HCT116 (cell line): ENCODE results near the gene SYNE1. TPM values are rescaled to one million over a fixed set of nuclear protein-coding genes. Genes with fewer than 3 reads are reported as not detected.

ENCODE experiments used
- ATAC-seq: fragments of 200-7000 bp; cut with Tn5 transposase; 2 replicates; pipeline ENCODE4 v1.9.1; 2020; ENCODE audit warnings: mild to moderate bottlenecking, moderate library complexity
- BruUV-seq: library from RNA; stranded (reverse); fragments of 400-500 nt; replicated peaks from 2 replicates; lab custom pipeline; 2021; lab: Mats Ljungman, UMichigan
- CTCF ChIA-PET: fragments of 300-600 bp; sonication (Branson Sonifier 250); formaldehyde crosslinking; loops from one replicate; lab custom pipeline; 2021; ENCODE audit warnings: antibody characterized with exemption; lab: Charles Lee
- POLR2A ChIA-PET: fragments of 300-600, 350-600 bp; sonication (Branson Sonifier 250); formaldehyde crosslinking; loops from one replicate; lab custom pipeline; 2021; ENCODE audit warnings: antibody characterized with exemption; lab: Charles Lee
- RAD21 ChIA-PET, 2 experiments: fragments of 300-600 bp; sonication (Branson Sonifier 250); formaldehyde crosslinking; loops; one replicate each; lab custom pipeline; 2023; ENCODE audit warnings: low total read pairs in 2 of 2; ENCODE audit not compliant: uncharacterized antibody in 2 of 2, unreplicated experiment in 2 of 2, low non-redundant PET in 1 of 2; lab: Charles Lee
- DNase-seq: peaks from one replicate; pipeline ENCODE4 v3.0.0-alpha.2; 2010; ENCODE audit warnings: low read depth, low spot score
- H2AFZ ChIP-seq: fragments of 200-600 bp; shearing (Covaris generic), sonication (generic); 2 replicates; pipeline ENCODE4 v1.6.1; 2017; ENCODE audit warnings: low read depth, mixed run types, mixed read lengths, antibody characterized with exemption, low read length; ENCODE audit not compliant: poor library complexity, severe bottlenecking
- H3K27ac ChIP-seq: 2 replicates; pipeline ENCODE4 v1.5.1; 2012; ENCODE audit warnings: low read depth, low read length
- H3K27me3 ChIP-seq: fragments of 200-600 bp; sonication (generic); 2 replicates; pipeline ENCODE4 v1.6.1; 2016; ENCODE audit warnings: mixed run types, low read length, mixed read lengths; ENCODE audit not compliant: insufficient read depth
- H3K36me3 ChIP-seq, 2 experiments: fragments of 200-500 bp in 1 of 2; fragments of 200-600 bp in 1 of 2; sonication (Bioruptor generic) in 1 of 2; sonication (generic) in 1 of 2; 2 replicates each; pipeline versions ENCODE4 v1.5.1 to v1.6.1; 2014 to 2016; ENCODE audit warnings: low read length in 2 of 2, inconsistent platforms in 1 of 2, mixed read lengths in 1 of 2, mixed run types in 1 of 2; ENCODE audit not compliant: insufficient read depth in 2 of 2, control insufficient read depth in 1 of 2
- H3K4me1 ChIP-seq, 2 experiments: fragments of 200-600 bp in 1 of 2; sonication (generic) in 1 of 2; 2 replicates each; pipeline versions ENCODE4 v1.5.1 to v1.6.1; 2012 to 2017; ENCODE audit warnings: low read length in 2 of 2, inconsistent platforms in 1 of 2, mild to moderate bottlenecking in 1 of 2, mixed read lengths in 1 of 2, mixed run types in 1 of 2, moderate library complexity in 1 of 2; ENCODE audit not compliant: insufficient read depth in 2 of 2, control insufficient read depth in 1 of 2
- H3K4me2 ChIP-seq: fragments of 200-600 bp; sonication (generic); 2 replicates; pipeline ENCODE4 v1.6.1; 2017; ENCODE audit warnings: mixed run types, low read length, mixed read lengths
- H3K4me3 ChIP-seq, 2 experiments: fragments of 200-600 bp in 1 of 2; sonication (generic) in 1 of 2; replicated peaks in 1 of 2; 2 replicates each; pipeline ENCODE4 v1.5.1; 2011 to 2016; ENCODE audit warnings: low read length in 2 of 2, control low read depth in 1 of 2, low read depth in 1 of 2, mild to moderate bottlenecking in 1 of 2, mixed read lengths in 1 of 2, mixed run types in 1 of 2
- H3K79me2 ChIP-seq: fragments of 200-600 bp; sonication (generic); 2 replicates; pipeline ENCODE4 v1.6.1; 2017; ENCODE audit warnings: mild to moderate bottlenecking, mixed run types, low read length, moderate library complexity, mixed read lengths; ENCODE audit not compliant: insufficient read depth
- H3K9ac ChIP-seq: fragments of 200-600 bp; sonication (generic); 2 replicates; pipeline ENCODE4 v1.6.1; 2016; ENCODE audit warnings: low read length, mixed read lengths
- H3K9me2 ChIP-seq: fragments of 200-600 bp; sonication (generic), shearing (Covaris generic); 2 replicates; pipeline ENCODE4 v1.6.1; 2017; ENCODE audit warnings: mixed run types, mild to moderate bottlenecking, moderate library complexity; ENCODE audit not compliant: insufficient read depth
- H3K9me3 ChIP-seq, 2 experiments: fragments of 200-500 bp in 1 of 2; fragments of 200-600 bp in 1 of 2; sonication (Bioruptor generic) in 1 of 2; sonication (generic) in 1 of 2; 2 replicates each; pipeline ENCODE4 v1.6.1; 2014 to 2017; ENCODE audit warnings: low read length in 2 of 2, mixed read lengths in 2 of 2, inconsistent platforms in 1 of 2, low read depth in 1 of 2, mild to moderate bottlenecking in 1 of 2, mixed run types in 1 of 2, moderate library complexity in 1 of 2; ENCODE audit not compliant: control insufficient read depth in 1 of 2, insufficient read depth in 1 of 2
- H4K20me1 ChIP-seq: fragments of 200-600 bp; sonication (generic), shearing (Covaris generic); 2 replicates; pipeline ENCODE4 v1.6.1; 2017; ENCODE audit warnings: mixed run types, mild to moderate bottlenecking, moderate library complexity; ENCODE audit not compliant: insufficient read depth
- EGR1 ChIP-seq: IDR thresholded peaks from 2 replicates; pipeline ENCODE4 v1.6.1; 2012; ENCODE audit warnings: low read depth
- EZH2 ChIP-seq: fragments of 200-600 bp; sonication (generic); IDR thresholded peaks from 2 replicates; pipeline ENCODE4 v1.6.1; 2017; ENCODE audit warnings: antibody characterized with exemption, mixed run types
- EZH2phosphoT487 ChIP-seq: fragments of 200-600 bp; IDR thresholded peaks from 2 replicates; pipeline ENCODE4 v1.6.1; 2018; ENCODE audit warnings: antibody characterized with exemption, borderline replicate concordance
- POLR2AphosphoS5 ChIP-seq: IDR thresholded peaks from 2 replicates; pipeline ENCODE4 v1.6.1; 2011; ENCODE audit warnings: mild to moderate bottlenecking, low read depth, low read length, moderate library complexity
- REST ChIP-seq: IDR thresholded peaks from 2 replicates; pipeline ENCODE4 v1.6.1; 2012; ENCODE audit warnings: low read depth
- SIN3A ChIP-seq: IDR thresholded peaks from 2 replicates; pipeline ENCODE4 v1.6.1; 2012; ENCODE audit warnings: low read depth
- TCF7L2 ChIP-seq: IDR thresholded peaks from 2 replicates; pipeline ENCODE4 v1.7.0; 2011; ENCODE audit warnings: borderline replicate concordance, inconsistent platforms; ENCODE audit not compliant: insufficient read depth, insufficient read length; ENCODE audit errors: extremely low read depth
- YY1 ChIP-seq: IDR thresholded peaks from 2 replicates; pipeline ENCODE4 v1.6.1; 2011; ENCODE audit warnings: low read length, low read depth, moderate library complexity, mild to moderate bottlenecking; ENCODE audit not compliant: insufficient replicate concordance; ENCODE audit errors: extremely low read depth
- ZBTB33 ChIP-seq: IDR thresholded peaks from 2 replicates; pipeline ENCODE4 v1.6.1; 2011; ENCODE audit warnings: mild to moderate bottlenecking, low read length, moderate library complexity; ENCODE audit not compliant: insufficient replicate concordance; ENCODE audit errors: extremely low read depth
- ZFX ChIP-seq: fragments of 450-650 bp; IDR thresholded peaks from 2 replicates; pipeline ENCODE4 v1.6.1; 2017
- ZNF274 ChIP-seq: fragments of 200-500 bp; sonication (Bioruptor generic); IDR thresholded peaks from 2 replicates; pipeline ENCODE4 v1.6.1; 2014; ENCODE audit warnings: mild to moderate bottlenecking, low read depth, low read length, inconsistent platforms
- intact Hi-C: fragments of 100-400 bp; cut with micrococcal nuclease; formaldehyde crosslinking; loops from 2 replicates; pipeline ENCODE4 v1.10.0; 2022
- total RNA-seq: library from RNA; stranded (reverse); gene quantifications from one replicate; pipeline ENCODE4 v1.2.1, GENCODE V29; 2021; ENCODE audit not compliant: unreplicated experiment
- TF ChIP-seq, protein P1 (sequence below): IDR thresholded peaks from 2 replicates; pipeline ENCODE4 v1.6.1; 2012
- TF ChIP-seq, protein P2 (sequence below): IDR thresholded peaks from 2 replicates; pipeline ENCODE4 v1.6.1; 2012

Gene SYNE1
- total RNA-seq, 1 experiment from 2014 or later = 5.4 TPM

DNA sequence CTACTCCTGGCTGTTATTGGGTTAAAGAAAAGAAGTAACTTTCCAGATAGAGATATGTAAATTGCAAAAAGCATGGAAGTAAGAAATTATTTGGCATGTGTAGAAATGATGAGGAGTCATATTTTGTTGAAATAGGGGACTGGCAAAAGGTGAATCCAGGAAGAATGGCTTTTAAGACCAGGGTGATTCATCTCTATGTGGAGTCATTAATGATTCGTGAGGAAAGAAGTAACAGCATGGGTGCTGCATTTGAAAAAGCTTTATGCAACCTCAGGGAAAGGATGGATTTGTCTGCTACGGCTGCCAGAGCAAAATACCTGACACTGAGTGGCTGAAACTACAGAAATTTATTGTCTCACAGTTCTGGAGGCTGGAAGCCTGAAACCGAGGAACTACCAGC, 14.8 kb upstream of the SYNE1 start:
- Histone ChIP-seq H3K9me2 (no peaks in the 10 kb centered on the region), H2AFZ (no peak overlapping the region), H3K27me3 (no peaks in the 10 kb centered on the region), H3K9ac (no peak overlapping the region), H3K27ac (no peak overlapping the region), H3K9me3 (no peaks in the 10 kb centered on the region), H3K79me2 (no peaks in the 10 kb centered on the region), H4K20me1 (no peaks in the 10 kb centered on the region), H3K36me3 (no peaks in the 10 kb centered on the region), H3K4me1 (no peaks in the 10 kb centered on the region), H3K4me2 (no peak overlapping the region), H3K4me3 (no peak overlapping the region)
- DNase-seq (no peak), ATAC-seq (no peak)
- CTCF ChIA-PET = no interaction called here
- RAD21 ChIA-PET = no interaction called here
- intact Hi-C loops = no loop called here
- TF ChIP-seq SIN3A (no peak), YY1 (no peak), ZFX (no peak), EZH2 (no peak), ZNF274 (no peak), ZBTB33 (no peak), REST (no peak), POLR2AphosphoS5 (no peak), EZH2phosphoT487 (no peak), TCF7L2 (no peak), EGR1 (no peak)
- TF ChIP-seq, protein P1, sequence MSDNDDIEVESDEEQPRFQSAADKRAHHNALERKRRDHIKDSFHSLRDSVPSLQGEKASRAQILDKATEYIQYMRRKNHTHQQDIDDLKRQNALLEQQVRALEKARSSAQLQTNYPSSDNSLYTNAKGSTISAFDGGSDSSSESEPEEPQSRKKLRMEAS = no peak
- TF ChIP-seq, protein P2, sequence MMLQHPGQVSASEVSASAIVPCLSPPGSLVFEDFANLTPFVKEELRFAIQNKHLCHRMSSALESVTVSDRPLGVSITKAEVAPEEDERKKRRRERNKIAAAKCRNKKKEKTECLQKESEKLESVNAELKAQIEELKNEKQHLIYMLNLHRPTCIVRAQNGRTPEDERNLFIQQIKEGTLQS = no peak
- BruUV-seq = no TSS peak
- POLR2A ChIA-PET = no interaction called here
